Effector CD8-positive, alpha-beta T cell (primary cell): ENCODE results near the gene STX4.

Experiments
- DNase-seq: peaks from one replicate; lab custom pipeline; 2025; lab: John Stamatoyannopoulos, UW

The STX4 gene

GRCh38 chr16:31064882-31065461 is 31.6 kb downstream of the STX4 start:
- DNase-seq = no peak

DNA sequence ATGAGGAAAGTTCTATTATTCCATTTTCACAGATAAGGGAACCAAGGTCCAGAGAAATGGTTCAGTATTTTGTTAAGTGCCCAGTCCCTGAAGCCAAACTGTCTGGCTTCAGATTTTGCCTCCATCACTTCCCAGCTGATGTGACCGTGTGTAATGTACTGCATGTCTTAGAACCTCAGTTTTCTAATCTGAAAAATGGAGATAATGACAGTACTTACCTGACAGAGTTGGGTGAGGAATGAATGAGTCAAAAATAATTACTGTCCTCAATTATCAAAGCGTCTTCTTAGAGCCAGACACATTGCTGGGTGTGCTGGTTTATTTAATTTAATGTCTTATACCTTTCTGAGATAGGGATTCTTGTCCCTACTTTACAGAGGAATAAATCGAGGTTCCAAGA is 34.0 kb downstream of the STX4 start:
- no peak for DNase-seq

GRCh38 chr16:31071861-31072260 is 38.5 kb downstream of the STX4 start:
- DNase-seq = no peak

- DNase-seq = no peak
Measured at GRCh38 chr16:31072540-31073141, 39.3 kb downstream of the STX4 start.

GRCh38 chr16:31073142-31073969 is 40.0 kb downstream of the STX4 start:
- peak; percentile 74 for DNase-seq

GRCh38 chr16:31073970-31074813 is 40.8 kb downstream of the STX4 start, which contains the start of the genes ZNF646 and ZNF668:
Gene ZNF646, plus strand, starts transcription at chr16:31074422. Its CDS starts 1,903 bp downstream, at chr16:31076325.
Gene ZNF668, minus strand, starts transcription at chr16:31074240. Its CDS starts 9,781 bp downstream, at chr16:31064459.
- peak; percentile 93 for DNase-seq

DNA sequence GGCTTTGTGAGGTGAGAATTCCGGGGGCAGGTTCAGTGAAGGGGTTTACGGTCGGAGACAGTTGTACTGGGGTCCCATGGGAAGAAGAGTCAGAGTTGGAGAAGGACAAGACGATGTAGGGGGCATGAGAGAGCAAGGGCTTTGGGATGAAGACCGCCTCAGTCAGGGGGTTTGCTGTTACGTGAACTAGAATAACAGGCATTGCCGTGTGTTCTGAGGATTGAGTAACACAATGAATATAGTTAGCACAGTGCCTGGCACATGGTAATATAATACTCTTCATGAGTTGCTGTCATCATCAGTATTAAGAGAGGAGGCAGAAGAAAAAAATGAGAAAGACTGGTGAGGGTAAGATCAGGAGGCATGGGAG is 41.4 kb downstream of the STX4 start:
- DNase-seq = no peak

DNA sequence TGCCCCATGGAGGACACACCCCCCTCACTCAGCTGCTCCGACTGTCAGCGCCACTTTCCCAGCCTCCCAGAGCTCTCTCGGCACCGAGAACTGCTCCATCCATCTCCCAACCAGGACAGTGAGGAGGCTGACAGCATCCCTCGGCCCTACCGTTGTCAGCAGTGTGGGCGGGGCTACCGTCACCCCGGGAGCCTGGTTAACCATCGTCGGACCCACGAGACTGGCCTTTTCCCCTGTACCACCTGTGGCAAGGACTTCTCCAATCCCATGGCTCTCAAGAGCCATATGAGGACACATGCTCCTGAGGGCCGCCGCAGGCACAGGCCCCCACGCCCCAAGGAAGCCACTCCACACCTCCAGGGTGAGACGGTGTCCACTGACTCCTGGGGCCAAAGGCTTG is 43.0 kb downstream of the STX4 start:
- DNase-seq = no peak

GRCh38 chr16:31077024-31077423 is 43.7 kb downstream of the STX4 start:
- DNase-seq = no peak

DNA sequence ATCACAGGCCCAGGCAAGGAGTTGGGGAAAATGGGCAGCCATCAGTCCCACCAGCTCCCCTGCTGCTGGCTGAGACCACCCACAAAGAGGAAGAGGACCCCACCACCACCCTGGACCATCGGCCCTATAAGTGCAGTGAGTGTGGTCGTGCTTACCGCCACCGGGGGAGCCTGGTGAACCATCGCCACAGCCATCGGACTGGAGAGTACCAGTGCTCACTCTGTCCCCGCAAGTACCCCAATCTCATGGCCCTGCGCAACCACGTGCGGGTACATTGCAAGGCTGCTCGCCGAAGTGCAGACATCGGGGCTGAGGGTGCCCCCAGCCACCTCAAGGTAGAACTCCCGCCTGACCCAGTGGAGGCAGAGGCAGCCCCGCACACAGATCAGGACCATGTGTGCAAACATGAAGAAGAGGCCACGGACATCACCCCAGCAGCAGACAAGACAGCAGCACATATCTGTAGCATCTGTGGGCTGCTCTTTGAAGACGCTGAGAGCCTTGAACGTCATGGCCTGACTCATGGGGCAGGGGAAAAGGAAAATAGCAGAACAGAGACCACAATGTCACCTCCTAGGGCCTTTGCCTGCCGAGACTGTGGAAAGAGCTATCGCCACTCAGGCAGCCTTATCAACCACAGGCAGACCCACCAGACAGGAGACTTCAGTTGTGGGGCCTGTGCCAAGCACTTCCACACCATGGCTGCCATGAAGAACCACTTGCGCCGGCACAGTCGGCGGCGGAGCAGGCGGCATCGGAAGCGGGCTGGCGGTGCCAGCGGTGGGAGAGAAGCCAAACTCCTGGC is 44.4 kb downstream of the STX4 start:
- DNase-seq = no peak

DNA sequence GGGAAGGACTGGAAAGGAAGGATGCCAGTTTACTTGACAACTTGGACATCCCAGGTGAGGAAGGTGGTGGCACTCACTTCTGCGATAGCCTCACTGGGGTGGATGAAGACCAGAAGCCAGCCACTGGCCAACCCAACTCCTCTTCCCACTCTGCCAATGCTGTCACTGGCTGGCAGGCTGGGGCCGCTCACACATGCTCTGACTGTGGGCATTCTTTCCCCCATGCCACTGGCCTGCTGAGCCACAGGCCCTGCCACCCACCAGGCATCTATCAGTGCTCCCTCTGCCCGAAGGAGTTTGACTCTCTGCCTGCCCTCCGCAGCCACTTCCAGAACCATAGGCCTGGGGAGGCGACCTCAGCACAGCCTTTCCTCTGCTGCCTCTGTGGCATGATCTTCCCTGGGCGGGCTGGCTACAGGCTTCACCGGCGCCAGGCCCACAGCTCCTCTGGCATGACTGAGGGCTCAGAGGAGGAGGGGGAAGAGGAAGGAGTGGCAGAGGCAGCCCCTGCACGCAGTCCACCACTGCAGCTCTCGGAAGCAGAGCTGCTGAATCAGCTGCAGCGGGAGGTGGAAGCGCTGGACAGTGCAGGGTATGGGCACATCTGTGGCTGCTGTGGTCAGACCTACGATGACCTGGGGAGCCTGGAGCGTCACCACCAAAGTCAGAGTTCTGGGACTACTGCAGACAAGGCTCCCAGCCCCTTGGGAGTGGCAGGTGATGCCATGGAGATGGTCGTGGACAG is 45.4 kb downstream of the STX4 start:
- no peak for DNase-seq

- DNase-seq = no peak
Measured at GRCh38 chr16:31079342-31079944, 46.1 kb downstream of the STX4 start.

DNA sequence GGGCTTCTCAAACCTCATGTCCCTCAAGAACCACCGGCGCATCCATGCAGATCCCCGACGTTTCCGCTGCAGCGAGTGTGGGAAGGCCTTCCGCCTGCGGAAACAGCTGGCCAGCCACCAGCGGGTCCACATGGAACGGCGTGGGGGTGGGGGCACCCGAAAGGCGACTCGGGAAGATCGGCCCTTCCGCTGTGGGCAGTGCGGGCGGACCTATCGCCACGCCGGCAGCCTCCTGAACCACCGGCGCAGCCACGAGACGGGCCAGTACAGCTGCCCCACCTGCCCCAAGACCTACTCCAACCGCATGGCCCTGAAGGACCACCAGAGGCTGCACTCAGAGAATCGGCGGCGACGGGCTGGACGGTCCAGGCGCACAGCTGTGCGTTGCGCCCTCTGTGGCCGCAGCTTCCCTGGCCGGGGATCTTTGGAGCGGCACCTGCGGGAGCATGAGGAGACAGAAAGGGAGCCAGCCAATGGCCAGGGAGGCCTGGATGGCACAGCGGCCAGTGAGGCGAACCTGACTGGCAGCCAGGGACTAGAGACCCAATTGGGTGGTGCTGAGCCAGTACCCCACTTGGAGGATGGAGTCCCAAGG is 46.8 kb downstream of the STX4 start:
- no peak for DNase-seq

DNA sequence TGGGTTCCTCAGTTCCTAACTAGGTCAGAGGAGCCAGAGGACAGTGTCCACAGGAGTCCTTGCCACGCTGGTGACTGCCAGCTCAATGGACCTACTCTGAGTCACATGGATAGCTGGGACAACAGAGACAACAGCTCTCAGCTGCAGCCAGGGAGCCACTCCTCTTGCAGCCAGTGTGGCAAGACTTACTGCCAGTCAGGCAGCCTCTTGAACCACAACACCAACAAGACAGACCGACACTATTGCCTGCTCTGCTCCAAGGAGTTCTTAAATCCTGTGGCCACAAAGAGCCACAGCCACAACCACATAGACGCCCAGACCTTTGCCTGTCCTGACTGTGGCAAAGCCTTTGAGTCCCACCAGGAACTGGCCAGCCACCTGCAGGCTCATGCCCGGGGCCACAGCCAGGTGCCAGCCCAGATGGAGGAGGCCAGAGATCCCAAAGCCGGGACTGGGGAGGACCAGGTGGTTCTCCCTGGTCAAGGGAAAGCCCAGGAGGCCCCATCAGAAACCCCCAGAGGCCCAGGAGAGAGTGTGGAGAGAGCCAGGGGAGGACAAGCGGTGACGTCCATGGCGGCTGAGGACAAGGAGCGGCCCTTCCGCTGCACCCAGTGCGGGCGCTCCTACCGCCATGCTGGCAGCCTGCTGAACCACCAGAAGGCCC is 47.5 kb downstream of the STX4 start:
- no peak for DNase-seq

- no peak for DNase-seq
Measured at GRCh38 chr16:31081428-31082351, 48.3 kb downstream of the STX4 start.

- no peak for DNase-seq
Measured at GRCh38 chr16:31082368-31083045, 49.1 kb downstream of the STX4 start.

DNA sequence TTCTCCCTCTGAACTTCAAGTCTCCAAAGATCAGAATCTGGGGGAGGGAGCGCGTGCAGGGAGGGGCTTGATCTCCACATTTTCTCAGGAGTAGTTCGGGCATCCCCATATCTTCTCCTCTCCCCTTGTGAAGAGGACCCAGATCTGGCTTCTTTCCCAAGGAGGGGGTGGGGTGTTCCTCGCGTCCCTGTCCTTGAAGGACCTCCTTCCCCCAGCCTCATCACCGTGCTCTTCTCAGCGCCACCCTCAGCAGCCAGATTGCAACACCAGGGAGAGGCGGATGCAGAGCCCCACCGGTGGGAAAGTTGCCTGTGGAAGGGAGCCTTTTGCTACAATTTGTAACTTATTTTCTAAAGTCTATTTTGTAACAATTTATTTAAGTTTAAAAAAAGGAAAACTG is 49.7 kb downstream of the STX4 start:
- DNase-seq = no peak
